Fibroblast of the aortic adventitia (primary cell): ENCODE results near the gene SPR. TPM values are rescaled to one million over a fixed set of nuclear protein-coding genes. Genes with fewer than 3 reads are reported as not detected.

Source experiments
- DNase-seq: peaks from one replicate; pipeline ENCODE4 v3.0.0-alpha.2; 2010; ENCODE audit warnings: low read depth
- H3K4me3 ChIP-seq: 2 replicates; pipeline ENCODE4 v1.5.1; 2011; ENCODE audit warnings: low read depth, mild to moderate bottlenecking, control low read depth, low read length, moderate library complexity
- total RNA-seq: library from RNA; depleted of rRNA; stranded (reverse); fragments of >200 nt; gene quantifications from 2 replicates; pipeline ENCODE4 v1.2.3, GENCODE V29; 2012; ENCODE audit warnings: low replicate concordance
- TF ChIP-seq, protein P1 (sequence below): IDR thresholded peaks from 2 replicates; pipeline ENCODE4 v1.5.1; 2011; ENCODE audit warnings: mild to moderate bottlenecking, low read length, control low read depth, inconsistent platforms; ENCODE audit not compliant: insufficient read depth

The SPR gene
- total RNA-seq, 1 donor, result 14.3 TPM

DNA sequence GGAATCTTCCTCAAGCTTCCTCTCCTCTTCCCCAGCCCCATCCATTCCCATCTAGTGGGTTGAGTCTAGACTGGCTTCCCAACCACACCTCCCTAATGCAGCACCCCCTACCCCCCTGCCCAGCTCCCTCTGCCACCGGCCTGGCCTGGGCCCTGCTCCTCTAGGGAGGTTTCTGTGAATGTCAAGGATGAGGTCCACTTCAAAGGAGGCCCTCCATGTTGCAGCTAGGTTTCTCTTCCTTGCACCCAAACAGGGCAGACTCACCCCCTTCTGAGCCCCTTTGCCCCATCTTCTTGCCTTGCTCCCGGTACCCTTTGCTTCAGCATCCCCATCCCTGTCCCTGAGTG, 48.4 kb downstream of the SPR start:
- TF ChIP-seq, protein P1, sequence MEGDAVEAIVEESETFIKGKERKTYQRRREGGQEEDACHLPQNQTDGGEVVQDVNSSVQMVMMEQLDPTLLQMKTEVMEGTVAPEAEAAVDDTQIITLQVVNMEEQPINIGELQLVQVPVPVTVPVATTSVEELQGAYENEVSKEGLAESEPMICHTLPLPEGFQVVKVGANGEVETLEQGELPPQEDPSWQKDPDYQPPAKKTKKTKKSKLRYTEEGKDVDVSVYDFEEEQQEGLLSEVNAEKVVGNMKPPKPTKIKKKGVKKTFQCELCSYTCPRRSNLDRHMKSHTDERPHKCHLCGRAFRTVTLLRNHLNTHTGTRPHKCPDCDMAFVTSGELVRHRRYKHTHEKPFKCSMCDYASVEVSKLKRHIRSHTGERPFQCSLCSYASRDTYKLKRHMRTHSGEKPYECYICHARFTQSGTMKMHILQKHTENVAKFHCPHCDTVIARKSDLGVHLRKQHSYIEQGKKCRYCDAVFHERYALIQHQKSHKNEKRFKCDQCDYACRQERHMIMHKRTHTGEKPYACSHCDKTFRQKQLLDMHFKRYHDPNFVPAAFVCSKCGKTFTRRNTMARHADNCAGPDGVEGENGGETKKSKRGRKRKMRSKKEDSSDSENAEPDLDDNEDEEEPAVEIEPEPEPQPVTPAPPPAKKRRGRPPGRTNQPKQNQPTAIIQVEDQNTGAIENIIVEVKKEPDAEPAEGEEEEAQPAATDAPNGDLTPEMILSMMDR, result no peak
- DNase-seq, result no peak
- no peak overlapping the region for H3K4me3 ChIP-seq

DNA sequence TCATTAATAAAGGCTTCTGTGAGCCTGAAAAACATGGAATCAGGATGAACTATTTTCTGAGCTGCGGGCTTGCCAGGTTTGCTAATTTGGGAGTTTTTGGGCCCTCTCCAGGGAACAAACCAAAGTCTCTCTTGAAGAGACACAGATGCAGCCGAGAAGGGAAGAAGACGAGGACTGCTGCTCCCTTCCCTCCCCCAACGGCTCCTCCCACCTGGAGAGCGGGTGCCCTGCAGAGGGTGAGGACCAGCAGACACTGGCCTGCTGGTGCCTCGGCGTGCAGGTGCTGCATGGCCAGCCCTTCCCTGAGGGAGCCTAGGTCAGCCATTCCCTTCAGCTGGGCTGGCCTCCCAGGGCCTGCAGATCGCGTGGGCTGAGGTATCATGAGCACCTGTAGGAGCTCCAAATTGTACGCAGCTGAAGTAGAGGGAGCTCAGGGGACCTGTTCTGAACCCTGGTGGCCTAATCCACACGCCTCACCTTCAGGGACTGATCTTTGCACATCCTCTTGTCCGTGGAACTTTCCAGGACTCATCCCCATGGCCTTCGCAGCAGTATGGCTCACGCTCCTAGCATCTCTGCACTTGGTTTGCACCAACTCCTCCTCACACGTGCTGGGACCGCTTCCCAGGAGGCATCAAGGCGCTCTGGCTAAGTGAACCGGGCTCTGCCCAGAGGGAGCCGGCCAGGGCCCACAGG, 49.6 kb downstream of the SPR start:
- DNase-seq, result no peak
- H3K4me3 ChIP-seq, result no peak overlapping the region
- TF ChIP-seq, protein P1, result no peak

DNA sequence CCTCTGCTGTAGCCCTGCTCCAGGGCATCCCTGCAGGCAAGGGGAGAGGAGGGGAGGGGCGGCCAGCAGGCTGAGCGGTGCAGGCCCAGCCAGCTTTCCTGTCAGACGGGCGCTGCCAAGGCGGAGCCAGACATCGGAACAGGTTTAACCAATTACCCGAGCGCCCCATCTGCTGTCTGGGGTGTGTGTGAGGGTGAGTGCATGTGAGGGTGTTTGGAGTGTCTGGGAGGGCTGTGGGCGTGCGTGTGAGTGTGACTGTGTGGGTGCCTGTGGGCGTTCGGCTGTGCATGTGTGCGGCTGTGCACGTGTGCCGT, 50.1 kb downstream of the SPR start:
- TF ChIP-seq, protein P1, result no peak
- no peak for DNase-seq
- no peak overlapping the region for H3K4me3 ChIP-seq

DNA sequence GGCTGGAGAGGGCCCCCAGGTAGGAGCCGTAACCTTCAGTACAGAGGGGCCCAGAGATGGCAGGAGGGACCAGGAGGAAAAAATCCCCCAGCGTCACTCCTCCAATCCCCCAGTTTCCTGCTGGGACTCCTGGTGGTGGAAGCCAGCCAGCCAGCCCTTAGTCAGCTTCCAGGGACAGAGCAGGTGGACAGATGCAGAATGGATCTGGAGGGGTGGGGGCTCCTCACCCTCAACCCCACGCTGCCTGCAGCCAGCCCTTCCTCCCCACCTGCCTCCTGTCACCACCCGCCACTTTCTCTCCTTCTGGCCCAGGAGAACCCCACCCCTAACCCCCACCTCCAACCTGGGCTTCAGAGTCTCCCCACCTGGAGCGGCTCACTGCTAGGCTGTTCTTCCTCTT, 51.2 kb downstream of the SPR start:
- TF ChIP-seq, protein P1, result no peak
- no peak for DNase-seq
- no peak overlapping the region for H3K4me3 ChIP-seq

DNA sequence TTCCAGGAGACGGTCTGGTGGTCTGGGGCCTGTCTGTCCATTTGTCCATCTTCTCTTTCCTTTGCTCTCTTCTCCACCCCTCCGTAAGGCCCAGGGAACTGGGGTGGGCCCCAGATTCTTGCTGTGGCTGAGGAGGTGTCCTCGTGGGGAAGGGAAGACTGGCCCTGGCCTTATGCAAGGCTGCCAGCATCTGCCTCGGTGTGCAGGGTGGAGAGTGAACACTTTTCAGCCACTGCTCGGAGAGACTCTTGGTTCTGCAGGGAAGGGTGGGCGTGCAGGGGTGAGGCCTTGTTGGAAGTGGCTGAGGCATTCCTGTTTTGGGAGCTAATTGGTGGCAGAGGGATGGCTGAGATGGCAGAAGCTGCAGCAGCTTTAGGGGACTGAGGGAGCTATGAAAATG, 53.2 kb downstream of the SPR start:
- H3K4me3 ChIP-seq, result no peak overlapping the region
- DNase-seq, result no peak
- TF ChIP-seq, protein P1, result no peak

DNA sequence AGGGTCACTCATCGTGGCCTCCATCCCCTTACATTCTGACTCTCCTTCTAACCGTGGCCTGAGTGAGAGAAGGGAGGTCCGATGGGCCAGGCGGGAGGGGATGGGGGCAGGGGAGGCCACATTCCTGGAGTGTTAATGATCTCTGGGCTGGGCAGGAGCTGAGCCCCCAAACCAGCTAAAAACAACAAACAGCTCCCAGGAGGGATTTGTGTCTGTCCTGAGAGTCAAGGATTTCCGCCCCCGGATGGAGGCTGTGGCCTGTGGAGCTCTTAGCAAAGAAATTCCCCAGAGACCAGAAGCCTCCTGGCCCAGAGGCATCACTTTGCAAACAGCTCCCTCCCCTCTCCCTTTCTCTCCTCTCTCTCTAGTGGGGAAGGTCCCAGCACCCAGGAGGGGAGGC, 53.6 kb downstream of the SPR start:
- TF ChIP-seq, protein P1, result no peak
- peak; percentile 33 for DNase-seq
- no peak overlapping the region for H3K4me3 ChIP-seq

Other genes with a start within 250 kb of the SPR start
- 28.4 and 30.2 TPM in 2 replicates for gene EXOC6B, start 61.4 kb upstream of the SPR start, total RNA-seq
- not detected in 2 replicates for gene EMX1, start 30.1 kb downstream of the SPR start, total RNA-seq
- 18.0 and 19.0 TPM in 2 replicates for gene SFXN5, start 184.3 kb downstream of the SPR start, total RNA-seq
- 16.4 and 48.5 TPM in 2 replicates for gene RAB11FIP5, start 225.5 kb downstream of the SPR start, total RNA-seq